ENCODE results near the gene NELL1. TPM values are rescaled to one million over a fixed set of nuclear protein-coding genes. Genes with fewer than 3 reads are reported as not detected.

Gene NELL1
- total and polyA plus RNA-seq, 2 experiments from 2014 or later = 2.1 to 7.7 TPM

- Histone ChIP-seq H3K36me3 (no peaks in the 10 kb centered on the region), H3K27me3 (no peaks in the 10 kb centered on the region), H3K4me3 (no peak overlapping the region), H3K27ac (no peak overlapping the region), H3K4me1 (ENCODE audit: low read depth) (no peaks in the 10 kb centered on the region), H3K9me3 (ENCODE audit: low read depth) (no peaks in the 10 kb centered on the region)
- no peak for TF ChIP-seq CTCF (IDR thresholded peaks at IDR 0.05; ENCODE audit: low read depth, low read length)
- DNase-seq (ENCODE audit: low read depth in 1 of 2, low spot score in 1 of 2) = no peak
These were observed 585.4 kb downstream of the NELL1 start for GRCh38 chr11:21254790-21255189.

- no peak for TF ChIP-seq CTCF (IDR thresholded peaks at IDR 0.05; ENCODE audit: low read depth, low read length)
- Histone ChIP-seq H3K27ac (no peak overlapping the region), H3K4me3 (no peak overlapping the region), H3K9me3 (ENCODE audit: low read depth) (no peaks in the 10 kb centered on the region), H3K36me3 (no peaks in the 10 kb centered on the region), H3K27me3 (no peaks in the 10 kb centered on the region), H3K4me1 (ENCODE audit: low read depth) (no peaks in the 10 kb centered on the region)
- DNase-seq (ENCODE audit: low read depth in 1 of 2, low spot score in 1 of 2) = no peak
These were observed 588.1 kb downstream of the NELL1 start for GRCh38 chr11:21257461-21257860.

- Histone ChIP-seq H3K9me3 (ENCODE audit: low read depth) (no peaks in the 10 kb centered on the region), H3K4me3 (no peak overlapping the region), H3K27me3 (no peaks in the 10 kb centered on the region), H3K36me3 (no peaks in the 10 kb centered on the region), H3K27ac (no peak overlapping the region), H3K4me1 (ENCODE audit: low read depth) (no peaks in the 10 kb centered on the region)
- no peak for TF ChIP-seq CTCF (IDR thresholded peaks at IDR 0.05; ENCODE audit: low read depth, low read length)
- DNase-seq (ENCODE audit: low read depth in 1 of 2, low spot score in 1 of 2) = no peak
These were observed 589.0 kb downstream of the NELL1 start for GRCh38 chr11:21258414-21258813.

GRCh38 chr11:21260101-21260500, 590.7 kb downstream of the NELL1 start:
- Histone ChIP-seq H3K4me3 (no peak overlapping the region), H3K9me3 (ENCODE audit: low read depth) (no peaks in the 10 kb centered on the region), H3K36me3 (no peaks in the 10 kb centered on the region), H3K27ac (no peak overlapping the region), H3K27me3 (no peaks in the 10 kb centered on the region), H3K4me1 (ENCODE audit: low read depth) (no peaks in the 10 kb centered on the region)
- DNase-seq (ENCODE audit: low read depth in 1 of 2, low spot score in 1 of 2) = no peak
- no peak for TF ChIP-seq CTCF (IDR thresholded peaks at IDR 0.05; ENCODE audit: low read depth, low read length)

- Histone ChIP-seq H3K36me3 (no peaks in the 10 kb centered on the region), H3K4me1 (ENCODE audit: low read depth) (no peaks in the 10 kb centered on the region), H3K9me3 (ENCODE audit: low read depth) (no peaks in the 10 kb centered on the region), H3K27me3 (no peaks in the 10 kb centered on the region), H3K27ac (no peak overlapping the region), H3K4me3 (no peak overlapping the region)
- DNase-seq (ENCODE audit: low read depth in 1 of 2, low spot score in 1 of 2) = no peak
- TF ChIP-seq CTCF (IDR thresholded peaks at IDR 0.05; ENCODE audit: low read depth, low read length) = no peak
These were observed 593.6 kb downstream of the NELL1 start for GRCh38 chr11:21262992-21263391.

- Histone ChIP-seq H3K4me1 (ENCODE audit: low read depth) (no peaks in the 10 kb centered on the region), H3K4me3 (no peak overlapping the region), H3K36me3 (no peaks in the 10 kb centered on the region), H3K27ac (no peak overlapping the region), H3K27me3 (no peaks in the 10 kb centered on the region), H3K9me3 (ENCODE audit: low read depth) (no peaks in the 10 kb centered on the region)
- no peak for DNase-seq (ENCODE audit: low read depth in 1 of 2, low spot score in 1 of 2)
- TF ChIP-seq CTCF (IDR thresholded peaks at IDR 0.05; ENCODE audit: low read depth, low read length) = no peak
These were observed 594.7 kb downstream of the NELL1 start for GRCh38 chr11:21264125-21264524.

Measured in cardiac muscle cell (in vitro differentiated cells and primary cell).